Esophagus squamous epithelium (tissue), 5 donors: Measurements from ENCODE around the gene PLAC9. TPM values are rescaled to one million over a fixed set of nuclear protein-coding genes. Genes with fewer than 3 reads are reported as not detected.

Experiments
- DNase-seq: peaks from one replicate; lab custom pipeline; 2025; lab: John Stamatoyannopoulos, UW
- H3K27ac ChIP-seq, 4 donors: fragments of 200-600 bp; sonication (generic); one replicate each; pipeline ENCODE4 v1.5.1; 2016 to 2019; ENCODE audit warnings: mild to moderate bottlenecking in 1 of 4
- H3K27me3 ChIP-seq, 4 donors: fragments of 200-600 bp; sonication (generic); 1 replicate in 3 of 4; 2 replicates in 1 of 4; pipeline versions ENCODE4 v1.5.1 to v1.6.0; 2017 to 2021; ENCODE audit warnings: antibody characterized with exemption in 1 of 4
- H3K36me3 ChIP-seq, 3 donors: fragments of 200-600 bp; sonication (generic); one replicate each; pipeline ENCODE4 v1.5.1; 2016 to 2019
- H3K4me1 ChIP-seq, 3 donors: fragments of 200-600 bp; sonication (generic); one replicate each; pipeline ENCODE4 v1.5.1; 2017 to 2019
- H3K4me3 ChIP-seq, 4 donors: fragments of 200-600 bp; sonication (generic); 1 replicate in 3 of 4; 2 replicates in 1 of 4; pipeline ENCODE4 v1.5.1; 2016 to 2019; ENCODE audit warnings: mild to moderate bottlenecking in 2 of 4, moderate library complexity in 1 of 4
- H3K9me3 ChIP-seq, 3 donors: fragments of 200-600 bp; sonication (generic); one replicate each; pipeline ENCODE4 v1.5.1; 2016 to 2019
- CTCF ChIP-seq, 6 experiments: fragments of 450-650 bp in 4 of 6; fragments of 200-600 bp in 2 of 6; sonication (generic) in 2 of 6; IDR thresholded peaks; one replicate each; pipeline ENCODE4 v1.5.1; 2016 to 2019; ENCODE audit warnings: antibody characterized with exemption in 6 of 6, mild to moderate bottlenecking in 4 of 6, moderate library complexity in 4 of 6
- POLR2A ChIP-seq, 4 donors: fragments of 450-650 bp; IDR thresholded peaks; one replicate each; pipeline ENCODE4 v1.6.1; 2017; ENCODE audit warnings: antibody characterized with exemption in 4 of 4, mild to moderate bottlenecking in 4 of 4, moderate library complexity in 3 of 4
- WGBS, 2 donors: methylation state at CpG; one replicate each; pipeline ENCODE4 v1.1.5; 2018; 5-methylcytosine and 5-hydroxymethylcytosine counted together
- intact Hi-C: fragments of 100-400 bp; cut with DNase I; formaldehyde crosslinking; loops from one replicate; pipeline ENCODE4 v1.15.0; 2022
- total RNA-seq, 4 donors: library from RNA; depleted of rRNA; stranded (reverse); fragments of >200 nt; gene quantifications; one replicate each; pipeline ENCODE4 v1.1.0, GENCODE V29; 2016
- donor health status: DM: yes; HTN: yes; CAD: no.

PLAC9 gene
- total RNA-seq, 4 donors from 2014 or later = 2.7 to 22.1 (median 3.0) TPM

DNA sequence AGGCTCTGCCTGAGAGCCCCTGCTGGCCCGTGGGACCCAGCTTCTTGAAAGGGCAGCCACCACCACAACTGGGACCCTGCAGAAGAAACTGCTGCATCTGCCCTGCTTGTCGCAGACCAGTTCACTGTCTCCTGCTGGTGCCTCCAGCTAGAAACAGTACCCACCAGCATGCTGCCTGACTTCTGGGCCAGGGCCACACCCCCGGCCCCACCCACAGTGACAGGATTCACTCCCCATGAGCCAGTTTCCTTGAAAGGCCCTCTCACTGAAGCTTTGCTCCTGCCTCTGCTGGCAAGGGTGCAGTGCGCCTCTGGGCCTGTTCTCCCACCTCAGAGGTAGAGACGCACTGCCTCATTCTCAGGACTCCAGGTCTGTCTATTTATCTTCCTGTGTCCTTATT lies 40.4 kb downstream of the PLAC9 start:
- no peak for TF ChIP-seq POLR2A (IDR thresholded peaks at IDR 0.05)
- no peak for TF ChIP-seq CTCF (IDR thresholded peaks at IDR 0.05)
- peaks cover 0 to 89% (median 5%) of the 10 kb centered on the region in 3 donors for H3K36me3 ChIP-seq
- no peaks in the 10 kb centered on the region for H3K27me3 ChIP-seq
- no peaks in the 10 kb centered on the region for H3K9me3 ChIP-seq
- intact Hi-C loops = no loop called here
- WGBS, 2 donors = 44 to 48% methylated on average over 3 of the region's 5 CpGs
- H3K27ac ChIP-seq = peak overlapping the region in 3 of 4 donors; percentile 3 to 30 (median 22)
- peaks cover 23 to 82% (median 54%) of the 10 kb centered on the region in 3 donors for H3K4me1 ChIP-seq
- no peak overlapping the region for H3K4me3 ChIP-seq
- DNase-seq = no peak

DNA sequence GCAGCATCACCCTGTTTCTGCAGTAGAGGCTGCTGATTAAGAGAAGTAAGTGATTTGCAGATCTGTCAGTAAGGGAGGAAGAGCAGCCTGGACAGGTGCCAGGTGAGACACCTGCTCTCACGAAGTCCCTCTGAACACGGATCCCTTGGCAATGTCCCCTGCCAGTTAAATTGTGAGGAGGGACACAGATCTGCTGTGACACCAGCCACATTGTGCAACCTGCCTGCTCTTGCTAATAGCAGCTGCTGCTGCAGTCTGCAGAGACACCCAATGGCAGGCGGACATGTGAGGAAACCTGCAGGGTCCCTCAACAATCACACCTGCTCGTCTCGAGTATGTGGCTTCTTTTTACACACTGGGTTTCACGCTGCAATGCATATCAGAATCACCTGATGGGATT lies 40.9 kb downstream of the PLAC9 start:
- Histone ChIP-seq H3K4me3 (no peak overlapping the region), H3K9me3 (no peaks in the 10 kb centered on the region), H3K4me1 (peaks cover 17 to 82% (median 54%) of the 10 kb centered on the region in 3 donors), H3K27ac (peak overlapping the region in 3 of 4 donors; percentile 3 to 30 (median 22)), H3K27me3 (no peaks in the 10 kb centered on the region), H3K36me3 (peaks cover 0 to 89% (median 5%) of the 10 kb centered on the region in 3 donors)
- whole genome bisulfite sequencing, 2 donors = 44 to 71% methylated on average over 4 to 6 of the region's 6 CpGs
- intact Hi-C loops = no loop called here
- no peak for DNase-seq
- TF ChIP-seq POLR2A (IDR thresholded peaks at IDR 0.05) = no peak
- no peak for TF ChIP-seq CTCF (IDR thresholded peaks at IDR 0.05)

- intact Hi-C loops = no loop called here
- 76 to 97% methylated on average over 5 to 7 of the region's 15 CpGs for WGBS, 2 donors
Observed at GRCh38 chr10:80174641-80175395, 42.3 kb downstream of the PLAC9 start.

GRCh38 chr10:80176526-80176925 lies 44.0 kb downstream of the PLAC9 start:
- 87 to 95% methylated on average over 5 of the region's 6 CpGs for WGBS, 2 donors
- DNase-seq = no peak
- no peaks in the 10 kb centered on the region for H3K9me3 ChIP-seq
- H3K27me3 ChIP-seq = no peaks in the 10 kb centered on the region
- peaks cover 0 to 86% (median 0%) of the 10 kb centered on the region in 3 donors for H3K36me3 ChIP-seq
- no peak overlapping the region for H3K27ac ChIP-seq
- no peak overlapping the region for H3K4me3 ChIP-seq
- intact Hi-C loops = no loop called here
- H3K4me1 ChIP-seq = peaks cover 18 to 70% (median 40%) of the 10 kb centered on the region in 3 donors
- TF ChIP-seq CTCF (IDR thresholded peaks at IDR 0.05) = no peak
- TF ChIP-seq POLR2A (IDR thresholded peaks at IDR 0.05) = no peak

More at GRCh38 chr10:80174641-80175395, 42.3 kb downstream of the PLAC9 start:
- TF ChIP-seq POLR2A (IDR thresholded peaks at IDR 0.05) = no peak
- peaks cover 0 to 89% (median 5%) of the 10 kb centered on the region in 3 donors for H3K36me3 ChIP-seq
- peaks cover 13 to 81% (median 52%) of the 10 kb centered on the region in 3 donors for H3K4me1 ChIP-seq
- no peak overlapping the region for H3K4me3 ChIP-seq
- no peak overlapping the region for H3K27ac ChIP-seq
- no peaks in the 10 kb centered on the region for H3K27me3 ChIP-seq
- no peak for DNase-seq
- H3K9me3 ChIP-seq = no peaks in the 10 kb centered on the region

GRCh38 chr10:80177781-80178636 lies 45.5 kb downstream of the PLAC9 start:
- TF ChIP-seq CTCF (IDR thresholded peaks at IDR 0.05) = no peak
- TF ChIP-seq POLR2A (IDR thresholded peaks at IDR 0.05) = no peak
- 50 to 73% methylated on average over 8 of the region's 12 CpGs for whole genome bisulfite sequencing, 2 donors
- Histone ChIP-seq H3K9me3 (no peaks in the 10 kb centered on the region), H3K4me3 (no peak overlapping the region), H3K36me3 (peaks cover 0 to 82% (median 0%) of the 10 kb centered on the region in 3 donors), H3K27me3 (no peaks in the 10 kb centered on the region), H3K4me1 (peaks cover 12 to 66% (median 26%) of the 10 kb centered on the region in 3 donors), H3K27ac (peak overlapping the region in 2 of 4 donors; percentile 9 to 34)
- intact Hi-C loops = no loop called here
- DNase-seq = no peak
